GM12873 (cell line): ENCODE results near the gene RXFP2.

Source experiments
- CTCF ChIP-seq: IDR thresholded peaks from 2 replicates; pipeline ENCODE4 v1.5.1; 2012; ENCODE audit warnings: low read depth, mild to moderate bottlenecking, moderate library complexity, low read length, control low read depth; ENCODE audit not compliant: insufficient read depth; ENCODE audit errors: missing control alignments

The RXFP2 gene

DNA sequence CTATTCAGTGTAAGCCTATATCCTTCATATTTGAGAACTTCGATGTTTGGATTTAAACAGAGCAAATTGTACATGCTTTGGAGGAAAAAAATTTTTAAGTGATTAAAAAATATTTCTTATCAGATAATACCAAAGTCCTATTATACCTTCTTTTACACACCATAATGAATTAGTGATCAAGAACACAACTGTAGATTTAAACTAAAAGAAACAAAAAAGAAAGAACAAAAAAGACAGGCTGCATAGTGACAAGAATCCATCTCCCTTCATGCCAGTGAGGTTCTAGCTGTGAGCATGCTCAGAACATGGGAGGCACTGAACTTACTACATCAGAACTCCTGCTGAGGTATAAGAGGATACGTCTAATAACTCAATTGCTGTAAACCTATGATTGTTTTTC lies at the start of gene RXFP2:
RXFP2 (plus strand) TSS at position 301 of the 400 bp plus-strand sequence; CDS start at position 388, 87 bp downstream.
- TF ChIP-seq CTCF = no peak

DNA sequence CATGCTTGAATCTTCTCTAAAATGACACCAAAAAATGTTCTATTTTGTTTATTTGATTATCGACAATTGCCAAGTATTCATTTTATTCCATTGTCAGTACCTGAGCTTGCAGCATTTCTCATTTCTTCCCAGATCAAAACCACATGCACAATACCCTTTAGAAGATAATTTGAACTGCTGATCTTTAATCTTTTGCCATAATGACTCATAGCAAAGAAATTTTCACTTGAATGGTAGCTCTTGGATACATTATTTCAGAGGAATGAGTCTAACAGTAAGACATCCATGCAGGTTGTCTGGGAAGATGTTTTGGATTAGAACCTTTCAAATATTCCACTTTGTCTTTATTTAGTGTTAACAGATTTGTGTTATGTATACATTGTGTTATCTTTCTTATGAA lies 42.0 kb upstream of the RXFP2 start:
- no peak for TF ChIP-seq CTCF

DNA sequence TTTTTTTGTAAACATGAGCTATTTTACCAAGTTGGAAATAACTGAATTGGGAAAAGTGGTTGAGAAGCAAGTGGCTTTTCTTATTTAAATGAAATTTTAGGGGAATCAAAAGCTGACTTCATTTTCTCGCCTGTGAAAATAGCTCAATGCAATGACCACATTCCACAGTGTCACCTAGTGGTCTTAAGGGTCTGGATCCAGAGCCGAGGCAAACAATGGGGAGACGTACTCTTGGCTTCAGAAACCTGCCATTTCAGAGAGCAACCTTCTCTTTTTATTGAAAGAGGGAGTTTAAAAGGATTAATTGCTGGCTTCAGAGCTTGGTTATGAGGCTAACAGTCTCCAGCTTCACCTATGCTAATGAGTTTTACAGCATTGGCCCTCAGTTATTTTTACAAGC lies 39.7 kb upstream of the RXFP2 start:
- no peak for TF ChIP-seq CTCF

DNA sequence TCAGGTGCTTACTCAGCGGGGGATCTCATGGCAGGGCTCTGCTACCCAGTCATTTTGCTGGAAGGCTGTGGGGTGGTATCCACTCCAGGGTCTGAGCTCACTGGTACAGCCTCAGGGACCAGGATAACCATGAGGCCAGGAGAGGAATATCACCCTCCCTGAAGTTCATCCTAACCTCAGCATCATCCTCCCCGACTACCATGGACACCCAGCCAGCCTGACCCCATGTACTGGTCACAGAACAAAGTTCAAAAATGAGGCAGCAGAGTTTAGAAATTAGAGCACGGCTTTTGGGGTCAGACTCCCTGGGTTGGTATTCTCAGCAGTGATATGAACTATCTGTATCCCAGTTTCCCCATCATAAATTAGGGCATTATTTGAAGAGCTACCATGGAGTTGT lies 35.5 kb upstream of the RXFP2 start:
- TF ChIP-seq CTCF = no peak

- TF ChIP-seq CTCF = no peak
Measured at GRCh38 chr13:31706105-31706504, 33.2 kb upstream of the RXFP2 start.

DNA sequence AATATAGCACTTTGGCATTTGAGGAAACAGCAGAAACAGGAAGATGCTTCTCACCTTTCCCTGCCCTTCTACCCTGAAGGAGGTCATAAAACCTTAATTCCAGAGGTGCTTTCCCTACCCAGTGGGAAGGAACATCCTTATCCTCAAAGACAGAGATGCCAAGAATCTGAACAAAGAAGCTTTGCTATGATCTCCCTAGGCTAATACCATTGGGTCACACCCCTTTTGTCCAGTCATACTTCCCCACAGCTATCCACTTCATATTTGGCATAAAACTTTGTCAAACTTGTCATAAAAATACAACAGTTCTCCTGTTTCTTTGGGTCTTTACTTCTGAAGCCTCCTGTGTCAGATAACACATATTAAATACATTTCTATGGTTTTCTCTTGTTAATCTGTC lies 21.7 kb upstream of the RXFP2 start:
- no peak for TF ChIP-seq CTCF

GRCh38 chr13:31719214-31719613 lies 20.1 kb upstream of the RXFP2 start:
- no peak for TF ChIP-seq CTCF

- TF ChIP-seq CTCF = no peak
Measured at GRCh38 chr13:31722673-31723072, 16.7 kb upstream of the RXFP2 start.
